HG02678 (cell line): ENCODE results near the gene GPR26.
"Not testable (repeated sequence)": the region's sequence is repeated elsewhere in the genome, so short reads cannot be mapped to it uniquely, and the experiment has no call there.

Source experiments
- ATAC-seq: cut with Tn5 transposase; IDR thresholded peaks from one replicate; pipeline ENCODE4 v1.9.1; 2021; ENCODE audit warnings: mild to moderate bottlenecking, moderate library complexity; ENCODE audit not compliant: unreplicated experiment

The GPR26 gene

GRCh38 chr10:123704076-123704475, 37.9 kb downstream of the GPR26 start:
- no peak for ATAC-seq

- no peak for ATAC-seq
These were observed 38.7 kb downstream of the GPR26 start for GRCh38 chr10:123704812-123705211.

GRCh38 chr10:123706236-123706635, 40.1 kb downstream of the GPR26 start:
- ATAC-seq: no peak

GRCh38 chr10:123715546-123715945, 49.4 kb downstream of the GPR26 start:
- no peak for ATAC-seq

- ATAC-seq: no peak
These were observed 51.2 kb downstream of the GPR26 start for GRCh38 chr10:123717336-123717735.

- ATAC-seq: no peak
These were observed 52.4 kb downstream of the GPR26 start for GRCh38 chr10:123718544-123719060.

- ATAC-seq: no peak
These were observed 54.4 kb downstream of the GPR26 start for GRCh38 chr10:123720536-123720935.

- no peak for ATAC-seq
These were observed 55.4 kb downstream of the GPR26 start for GRCh38 chr10:123721441-123722049.

GRCh38 chr10:123722351-123722750, 56.2 kb downstream of the GPR26 start:
- no peak for ATAC-seq

GRCh38 chr10:123724747-123725146, 58.6 kb downstream of the GPR26 start:
- ATAC-seq: no peak

- ATAC-seq: no peak
These were observed 60.2 kb downstream of the GPR26 start for GRCh38 chr10:123726381-123726780.

- ATAC-seq: no peak
These were observed 60.7 kb downstream of the GPR26 start for GRCh38 chr10:123726836-123727235.

- ATAC-seq: no peak
These were observed 63.4 kb downstream of the GPR26 start for GRCh38 chr10:123729523-123729922.

GRCh38 chr10:123736917-123737316, 70.8 kb downstream of the GPR26 start:
- not testable (repeated sequence) for ATAC-seq

- ATAC-seq: no peak
These were observed 75.0 kb downstream of the GPR26 start for GRCh38 chr10:123741146-123741545.

GRCh38 chr10:123741711-123742110, 75.6 kb downstream of the GPR26 start:
- no peak for ATAC-seq

GRCh38 chr10:123742751-123743440, 76.7 kb downstream of the GPR26 start:
- ATAC-seq: no peak

GRCh38 chr10:123743441-123744223, 77.5 kb downstream of the GPR26 start:
- ATAC-seq: no peak

GRCh38 chr10:123744224-123744536, 78.0 kb downstream of the GPR26 start:
- ATAC-seq: no peak
